ENCODE data around the gene AGAP1. TPM values are rescaled to one million over a fixed set of nuclear protein-coding genes. Genes with fewer than 3 reads are reported as not detected.

AGAP1 gene
- total and polyA plus RNA-seq, 9 donors = 5.7 to 32.2 (median 20.2) TPM

DNA sequence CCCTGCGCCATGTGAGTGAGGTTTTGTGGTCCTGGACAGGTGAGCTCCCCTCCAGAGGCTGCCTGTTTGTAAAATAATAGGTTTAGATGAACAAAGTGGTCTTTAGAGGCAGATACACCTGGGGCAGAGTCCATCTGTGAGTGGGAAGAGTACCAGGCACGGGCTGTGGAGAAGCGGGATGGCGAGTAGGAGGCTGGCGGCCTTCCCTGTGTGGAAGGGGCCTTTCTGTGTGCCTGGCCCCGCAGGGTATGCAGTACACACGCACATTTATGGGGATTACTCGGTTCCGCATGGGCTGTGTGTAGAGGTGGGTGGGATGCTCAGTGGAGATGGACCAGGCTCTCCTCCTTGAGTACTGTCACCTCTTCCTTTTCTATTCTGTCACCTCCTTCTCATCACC is 64.1 kb downstream of the AGAP1 start:
- intact Hi-C loops (cut with DNase I) = no loop called here
- Histone ChIP-seq H3K27me3 (no peaks in the 10 kb centered on the region), H3K9me3 (no peaks in the 10 kb centered on the region), H3K36me3 (no peaks in the 10 kb centered on the region), H3K4me3 (no peak overlapping the region), H3K4me1 (ENCODE audit: insufficient read depth) (peaks cover 16% of the 10 kb centered on the region), H3K27ac (no peak overlapping the region)
- WGBS, 3 donors = 94 to 97% (median 95%) methylated on average over 9 of the region's 9 CpGs
- TF ChIP-seq, protein P1, sequence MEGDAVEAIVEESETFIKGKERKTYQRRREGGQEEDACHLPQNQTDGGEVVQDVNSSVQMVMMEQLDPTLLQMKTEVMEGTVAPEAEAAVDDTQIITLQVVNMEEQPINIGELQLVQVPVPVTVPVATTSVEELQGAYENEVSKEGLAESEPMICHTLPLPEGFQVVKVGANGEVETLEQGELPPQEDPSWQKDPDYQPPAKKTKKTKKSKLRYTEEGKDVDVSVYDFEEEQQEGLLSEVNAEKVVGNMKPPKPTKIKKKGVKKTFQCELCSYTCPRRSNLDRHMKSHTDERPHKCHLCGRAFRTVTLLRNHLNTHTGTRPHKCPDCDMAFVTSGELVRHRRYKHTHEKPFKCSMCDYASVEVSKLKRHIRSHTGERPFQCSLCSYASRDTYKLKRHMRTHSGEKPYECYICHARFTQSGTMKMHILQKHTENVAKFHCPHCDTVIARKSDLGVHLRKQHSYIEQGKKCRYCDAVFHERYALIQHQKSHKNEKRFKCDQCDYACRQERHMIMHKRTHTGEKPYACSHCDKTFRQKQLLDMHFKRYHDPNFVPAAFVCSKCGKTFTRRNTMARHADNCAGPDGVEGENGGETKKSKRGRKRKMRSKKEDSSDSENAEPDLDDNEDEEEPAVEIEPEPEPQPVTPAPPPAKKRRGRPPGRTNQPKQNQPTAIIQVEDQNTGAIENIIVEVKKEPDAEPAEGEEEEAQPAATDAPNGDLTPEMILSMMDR (IDR thresholded peaks at IDR 0.05) = no peak
- TF ChIP-seq EP300 (IDR thresholded peaks at IDR 0.05) (no peak), POLR2A (IDR thresholded peaks at IDR 0.05) (no peak)
- DNase-seq = no peak

DNA sequence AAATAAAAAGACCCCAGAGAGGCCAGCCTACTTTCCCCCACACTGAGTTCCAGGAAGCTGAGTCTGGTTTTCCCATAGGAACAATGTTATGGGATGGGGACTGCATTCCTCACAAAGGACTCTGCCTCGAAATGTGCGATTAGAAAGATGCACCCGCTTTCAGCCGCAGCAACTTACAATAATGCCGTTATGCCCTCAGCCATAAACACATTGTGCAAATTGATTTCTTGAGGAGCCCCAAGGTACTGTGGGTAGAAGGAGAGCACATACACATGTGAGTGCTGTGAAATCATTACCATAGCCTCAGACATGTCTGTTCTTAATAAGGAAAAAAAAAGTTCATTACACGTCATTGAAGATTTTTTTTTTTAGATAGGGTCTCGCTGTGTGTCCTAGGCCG is 64.7 kb downstream of the AGAP1 start:
- intact Hi-C loops (cut with DNase I) = no loop called here
- Histone ChIP-seq H3K4me3 (no peak overlapping the region), H3K9me3 (no peaks in the 10 kb centered on the region), H3K27me3 (no peaks in the 10 kb centered on the region), H3K27ac (no peak overlapping the region), H3K4me1 (ENCODE audit: insufficient read depth) (peaks cover 18% of the 10 kb centered on the region), H3K36me3 (no peaks in the 10 kb centered on the region)
- DNase-seq = no peak
- TF ChIP-seq, protein P1 (IDR thresholded peaks at IDR 0.05) = no peak
- WGBS, 3 donors = 92 to 95% (median 95%) methylated on average over 8 of the region's 8 CpGs

DNA sequence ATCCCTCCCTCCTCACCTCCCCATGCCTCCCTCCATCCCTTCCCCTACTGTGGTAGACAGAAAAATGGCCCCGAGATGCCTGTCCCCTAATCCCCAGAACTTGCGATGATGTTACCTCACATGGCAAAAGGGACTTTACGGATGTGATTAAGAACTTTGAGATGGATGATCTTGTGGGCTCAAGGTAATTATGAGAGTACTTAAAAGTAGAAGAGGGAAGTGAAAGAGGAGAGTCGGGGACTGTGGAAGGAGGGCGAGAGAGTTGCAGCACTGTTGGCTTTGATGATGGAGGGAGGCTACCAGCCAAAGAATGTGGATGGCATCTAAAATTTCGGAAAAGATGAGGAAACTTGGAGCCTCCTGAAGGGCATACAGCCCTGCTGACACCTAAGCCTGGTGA is 66.5 kb downstream of the AGAP1 start:
- H3K27ac ChIP-seq = no peak overlapping the region
- no peak for TF ChIP-seq EP300 (IDR thresholded peaks at IDR 0.05)
- TF ChIP-seq, protein P1 (IDR thresholded peaks at IDR 0.05) = no peak
- no peak for TF ChIP-seq POLR2A (IDR thresholded peaks at IDR 0.05)
- no peaks in the 10 kb centered on the region for H3K27me3 ChIP-seq
- peaks cover 17% of the 10 kb centered on the region for H3K4me1 ChIP-seq (ENCODE audit: insufficient read depth)
- no peaks in the 10 kb centered on the region for H3K36me3 ChIP-seq
- 95 to 97% (median 96%) methylated on average over 6 of the region's 6 CpGs for WGBS, 3 donors
- no peaks in the 10 kb centered on the region for H3K9me3 ChIP-seq
- DNase-seq = no peak
- no peak overlapping the region for H3K4me3 ChIP-seq
- intact Hi-C loops (cut with DNase I) = no loop called here

DNA sequence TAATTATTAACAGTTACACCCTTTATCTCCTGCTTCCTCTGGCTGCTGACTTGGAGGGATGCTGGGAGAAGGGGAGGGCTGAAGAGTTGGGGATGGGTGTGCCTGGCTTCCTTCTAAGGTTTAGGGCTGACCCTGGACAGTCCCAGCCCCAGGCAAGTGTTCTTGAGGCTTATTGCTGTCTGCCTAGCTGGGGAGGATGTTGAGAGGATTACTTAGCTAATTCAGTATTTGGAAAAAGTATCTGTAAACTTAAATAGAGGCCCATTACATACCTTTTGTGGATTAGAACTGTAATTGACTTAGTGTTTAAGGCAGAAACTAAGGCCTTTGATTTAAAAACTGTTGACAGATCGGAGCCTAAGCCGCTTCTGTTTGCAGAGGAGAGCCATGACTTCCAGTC is 67.6 kb downstream of the AGAP1 start:
- no peaks in the 10 kb centered on the region for H3K9me3 ChIP-seq
- no peaks in the 10 kb centered on the region for H3K27me3 ChIP-seq
- 82 to 86% (median 83%) methylated on average over 2 of the region's 2 CpGs for WGBS, 3 donors
- intact Hi-C loops (cut with DNase I) = no loop called here
- TF ChIP-seq POLR2A (IDR thresholded peaks at IDR 0.05) = no peak
- no peak for TF ChIP-seq EP300 (IDR thresholded peaks at IDR 0.05)
- TF ChIP-seq, protein P1 (IDR thresholded peaks at IDR 0.05) = no peak
- no peak overlapping the region for H3K27ac ChIP-seq
- DNase-seq = no peak
- H3K4me1 ChIP-seq (ENCODE audit: insufficient read depth) = peaks cover 16% of the 10 kb centered on the region
- no peaks in the 10 kb centered on the region for H3K36me3 ChIP-seq
- H3K4me3 ChIP-seq = no peak overlapping the region
